HepG2 (cell line): Measurements from ENCODE around the gene POMP. TPM values are rescaled to one million over a fixed set of nuclear protein-coding genes. Genes with fewer than 3 reads are reported as not detected.

Experiments used
- ATAC-seq: fragments of 200-7000 bp; cut with Tn5 transposase; 3 replicates; pipeline ENCODE4 v1.9.1; 2020; ENCODE audit warnings: mild to moderate bottlenecking, moderate library complexity
- BruUV-seq: library from RNA; stranded (reverse); fragments of 400-500 nt; replicated peaks from 2 replicates; lab custom pipeline; 2021; lab: Mats Ljungman, UMichigan
- CTCF ChIA-PET: fragments of 300-600 bp; formaldehyde crosslinking; extraction: SDS; loops from one replicate; lab custom pipeline; 2021; ENCODE audit warnings: low total read pairs, inconsistent platforms, low intra/inter-chr PET ratio; lab: Yijun Ruan, JAX
- POLR2A ChIA-PET: fragments of 350-600 bp; sonication (Branson Sonifier 250); formaldehyde crosslinking; loops from one replicate; lab custom pipeline; 2020; ENCODE audit warnings: antibody characterized with exemption, inconsistent platforms; lab: Yijun Ruan, JAX
- DNase-seq: peaks from one replicate; pipeline ENCODE4 v3.0.0-alpha.2; 2015; ENCODE audit warnings: low spot score
- FAIRE-seq: peaks from 3 replicates; lab custom pipeline; 2011; peaks lifted over from hg19 to GRCh38; lab: Jason Lieb, UNC
- H2AFZ ChIP-seq: one replicate; pipeline ENCODE4 v1.6.1; 2011; ENCODE audit warnings: low read length, inconsistent platforms
- H3K27ac ChIP-seq: fragments of 300-600 bp; 3 replicates; pipeline ENCODE4 v1.8.0; 2011; ENCODE audit warnings: mixed run types, mild to moderate bottlenecking, mixed read lengths, low read length, inconsistent platforms; ENCODE audit not compliant: insufficient read depth; ENCODE audit errors: extremely low read length
- H3K27me3 ChIP-seq, 2 experiments: fragments of 200-600 bp in 1 of 2; 2 replicates in 1 of 2; 3 replicates in 1 of 2; pipeline versions ENCODE4 v1.6.0 to v1.8.0; 2011; ENCODE audit warnings: low read length in 2 of 2, mild to moderate bottlenecking in 2 of 2, moderate library complexity in 2 of 2, inconsistent platforms in 1 of 2; ENCODE audit not compliant: insufficient read depth in 2 of 2, control insufficient read depth in 1 of 2
- H3K36me3 ChIP-seq, 2 experiments: fragments of 200-600 bp in 1 of 2; replicated peaks in 1 of 2; 2 replicates in 1 of 2; 3 replicates in 1 of 2; pipeline versions ENCODE4 v1.5.1 to v1.8.0; 2011; ENCODE audit warnings: low read length in 2 of 2, inconsistent platforms in 1 of 2; ENCODE audit not compliant: insufficient read depth in 2 of 2, control insufficient read depth in 1 of 2
- H3K4me1 ChIP-seq: 2 replicates; pipeline ENCODE4 v1.5.1; 2012; ENCODE audit warnings: low read length, inconsistent platforms; ENCODE audit not compliant: insufficient read depth
- H3K4me2 ChIP-seq: 2 replicates; pipeline ENCODE4 v1.6.0; 2011; ENCODE audit warnings: low read depth, low read length, inconsistent platforms
- H3K4me3 ChIP-seq, 3 experiments: fragments of 200-600 bp in 1 of 3; sonication (generic), shearing (Covaris generic) in 1 of 3; replicated peaks in 1 of 3; 2 replicates each; pipeline ENCODE4 v1.5.1; 2011 to 2016; ENCODE audit warnings: low read length in 3 of 3, inconsistent platforms in 2 of 3, low read depth in 2 of 3, mild to moderate bottlenecking in 2 of 3, control low read depth in 1 of 3, mixed read lengths in 1 of 3; ENCODE audit not compliant: insufficient read depth in 1 of 3
- H3K79me2 ChIP-seq: one replicate; pipeline ENCODE4 v1.6.1; 2011; ENCODE audit warnings: low read length, inconsistent platforms; ENCODE audit not compliant: insufficient read depth
- H3K9ac ChIP-seq: 2 replicates; pipeline ENCODE4 v1.6.0; 2011; ENCODE audit warnings: mild to moderate bottlenecking, low read depth, low read length, inconsistent platforms; ENCODE audit not compliant: insufficient read depth
- H3K9me3 ChIP-seq: 2 replicates; pipeline ENCODE4 v1.5.1; 2012; ENCODE audit warnings: mild to moderate bottlenecking, low read length
- H4K20me1 ChIP-seq: 2 replicates; pipeline ENCODE4 v1.6.0; 2011; ENCODE audit warnings: inconsistent platforms, mild to moderate bottlenecking, low read length, moderate library complexity; ENCODE audit not compliant: insufficient read depth
- BCL6 ChIP-seq: IDR thresholded peaks from 2 replicates; pipeline ENCODE4 v1.6.1; 2016; ENCODE audit warnings: missing genetic modification reagents, missing compliant biosample characterization
- BCLAF1 ChIP-seq: fragments of 450-650 bp; IDR thresholded peaks from 2 replicates; pipeline ENCODE4 v1.6.1; 2017; ENCODE audit warnings: mild to moderate bottlenecking
- DBP ChIP-seq: sonication (generic); formaldehyde crosslinking; IDR thresholded peaks from 2 replicates; pipeline ENCODE4 v1.4.0; 2020; ENCODE audit warnings: missing genetic modification reagents; ENCODE audit errors: not compliant biosample characterization
- DNMT1 ChIP-seq: sonication (generic); formaldehyde crosslinking; IDR thresholded peaks from 2 replicates; pipeline ENCODE4 v1.5.1; 2020; ENCODE audit warnings: mild to moderate bottlenecking, missing genetic modification reagents
- DZIP1 ChIP-seq: sonication (generic); formaldehyde crosslinking; IDR thresholded peaks from 2 replicates; pipeline ENCODE4 v1.5.0; 2020; ENCODE audit warnings: mild to moderate bottlenecking, missing genetic modification reagents
- GATAD2A ChIP-seq: IDR thresholded peaks from 2 replicates; pipeline ENCODE4 v1.6.1; 2016
- HOXA5 ChIP-seq: sonication (generic); formaldehyde crosslinking; IDR thresholded peaks from 2 replicates; pipeline ENCODE4 v1.4.0; 2020; ENCODE audit warnings: missing genetic modification reagents
- KDM1A ChIP-seq: IDR thresholded peaks from 2 replicates; pipeline ENCODE4 v1.6.1; 2016; ENCODE audit warnings: missing compliant biosample characterization
- NCOR1 ChIP-seq: fragments of 200-600 bp; sonication (generic); IDR thresholded peaks from 2 replicates; pipeline ENCODE4 v1.7.0; 2017; ENCODE audit warnings: antibody characterized with exemption, low read length, borderline replicate concordance
- RNF2 ChIP-seq: fragments of 450-650 bp; conservative IDR thresholded peaks from 2 replicates; pipeline ENCODE4 v1.6.1; 2016; ENCODE audit warnings: low read depth
- ZNF138 ChIP-seq: sonication (generic); formaldehyde crosslinking; IDR thresholded peaks from 2 replicates; pipeline ENCODE4 v1.5.0; 2020; ENCODE audit warnings: mild to moderate bottlenecking, low read depth, missing genetic modification reagents
- ZNF530 ChIP-seq: sonication (generic); formaldehyde crosslinking; IDR thresholded peaks from 2 replicates; pipeline ENCODE4 v1.5.0; 2020; ENCODE audit warnings: low read depth, mild to moderate bottlenecking, missing genetic modification reagents
- WGBS: methylation state at CpG from one replicate; pipeline ENCODE4 v1.1.6; 2017; ENCODE audit warnings: low lambda C conversion rate; 5-methylcytosine and 5-hydroxymethylcytosine counted together
- in situ Hi-C: cut with HindIII; loops from 2 replicates; pipeline ENCODE4 v1.10.0; 2017; ENCODE audit warnings: low pct_unique_long_range_greater_than_20kb; ENCODE audit not compliant: extremely low pct_ligation_motif_present
- intact Hi-C: fragments of 100-400 bp; cut with micrococcal nuclease; formaldehyde crosslinking; loops from one replicate; pipeline ENCODE4 v1.10.0; 2022; ENCODE audit not compliant: unreplicated experiment
- polyA plus RNA-seq, 8 experiments: library from polyadenylated mRNA; depleted of rRNA in 3 of 8; stranded (reverse) in 7 of 8; unstranded in 1 of 8; fragments of >200 nt; fragmentation: Illumina TruSeq in 4 of 8; extraction: Trizol in 4 of 8; gene quantifications; 2 replicates each; pipeline versions ENCODE4 v1.2.1 to v1.2.3, GENCODE V29; 2011 to 2016; ENCODE audit warnings: low read depth in 4 of 8, missing spikeins in 1 of 8, mixed read lengths in 1 of 8; ENCODE audit not compliant: insufficient read depth in 1 of 8
- total RNA-seq, 5 experiments: library from RNA; depleted of rRNA; stranded (reverse); fragments of >200 nt; fragmentation: Illumina TruSeq; extraction: Trizol; gene quantifications; 2 replicates each; pipeline ENCODE4 v1.2.3, GENCODE V29; 2016; ENCODE audit warnings: low read depth in 1 of 5

POMP gene
- total and polyA plus RNA-seq, 2 of the 13 experiments (the other 11 are each of a cell fraction or from before 2014, with no cell fraction given), result 30.6 to 118 TPM

- POLR2A ChIA-PET, result interaction anchor here (1.1 to 1.9 kb wide), 6 partner anchors 11 to 34 kb away, joined by 4 to 11 read pairs (median 7); no protein-coding TSS in a partner anchor
- Histone ChIP-seq H4K20me1 (0 out of 2 replicates have a peak, but pooled peaks cover 7% of the 10 kb centered on the region), H3K27ac (peak overlapping the region; percentile 72), H3K4me1 (peaks cover 51% of the 10 kb centered on the region), H3K4me2 (peak overlapping the region; percentile 67), H3K9ac (peak overlapping the region; percentile 87), H2AFZ (no peak overlapping the region), H3K4me3 (peak overlapping the region; percentile 91 to 96 (median 95)), H3K36me3 (peaks cover 2 to 26% of the 10 kb centered on the region in 2 experiments), H3K9me3 (no peaks in the 10 kb centered on the region), H3K27me3 (no peaks in the 10 kb centered on the region; a peak in 1 of 5 replicates), H3K79me2 (peaks cover 57% of the 10 kb centered on the region)
- no peak for FAIRE-seq
- 0% methylated on average over 3 of the region's 4 CpGs for WGBS
- CTCF ChIA-PET, result no interaction called here
- peak; percentile 2; the same call in 2 of the 3 replicates for ATAC-seq
- no peak for DNase-seq
- intact Hi-C loops (loop anchor here (1.0 kb wide), 1 partner anchor 335 kb away; no protein-coding TSS in a partner anchor), in situ Hi-C loops (no loop called here)
- BruUV-seq, result no TSS peak
- TF ChIP-seq BCL6 (CRISPR knock-in tag) (no peak), DZIP1 (no peak), NCOR1 (no peak), ZNF138 (CRISPR knock-in tag) (no peak), GATAD2A (CRISPR knock-in tag) (no peak), ZNF530 (CRISPR knock-in tag) (no peak), KDM1A (CRISPR knock-in tag) (no peak), RNF2 (no peak), BCLAF1 (no peak), DNMT1 (no peak), HOXA5 (CRISPR knock-in tag) (no peak), DBP (CRISPR knock-in tag) (no peak)
These were observed 666 bp downstream of the POMP start for GRCh38 chr13:28659621-28659970.
